GM12878 (cell line): ENCODE data around the gene BAG5. TPM values are rescaled to one million over a fixed set of nuclear protein-coding genes. Genes with fewer than 3 reads are reported as not detected.

Experiments
- ATAC-seq: fragments of 200-7000 bp; cut with Tn5 transposase; 3 replicates; pipeline ENCODE4 v1.9.1; 2020; ENCODE audit warnings: mild to moderate bottlenecking, moderate library complexity
- BruUV-seq: library from RNA; stranded (reverse); fragments of 400-500 nt; replicated peaks from 2 replicates; lab custom pipeline; 2021; lab: Mats Ljungman, UMichigan
- CTCF ChIA-PET: fragments of 300-600 bp; sonication (Branson Sonifier 250); formaldehyde crosslinking; extraction: SDS; loops from one replicate; lab custom pipeline; 2021; ENCODE audit warnings: inconsistent platforms; lab: Yijun Ruan, JAX
- POLR2A ChIA-PET: fragments of 350-600 bp; formaldehyde crosslinking; extraction: SDS; loops from one replicate; lab custom pipeline; 2021; ENCODE audit warnings: inconsistent platforms; lab: Charles Lee
- RAD21 ChIA-PET: fragments of 300-600 bp; sonication (Branson Sonifier 250); formaldehyde crosslinking; loops from one replicate; lab custom pipeline; 2023; ENCODE audit warnings: antibody characterized with exemption; ENCODE audit not compliant: unreplicated experiment; lab: Charles Lee
- SMC1A ChIA-PET: fragments of 300-600 bp; sonication (Branson Sonifier 250); formaldehyde crosslinking; loops from one replicate; lab custom pipeline; 2023; ENCODE audit not compliant: unreplicated experiment, uncharacterized antibody; lab: Charles Lee
- DNase-seq: peaks from one replicate; pipeline ENCODE4 v3.0.0-alpha.2; 2011; ENCODE audit warnings: low read depth, low spot score
- FAIRE-seq: peaks from 3 replicates; lab custom pipeline; 2011; peaks lifted over from hg19 to GRCh38; lab: Jason Lieb, UNC
- H2AFZ ChIP-seq: 2 replicates; pipeline ENCODE4 v1.6.0; 2011; ENCODE audit warnings: low read depth, low read length, control low read depth; ENCODE audit not compliant: control insufficient read depth
- H3K27ac ChIP-seq: 2 replicates; pipeline ENCODE4 v1.5.1; 2011; ENCODE audit warnings: control low read depth; ENCODE audit not compliant: control insufficient read depth, insufficient read depth
- H3K27me3 ChIP-seq, 2 experiments: replicated peaks in 1 of 2; 2 replicates each; pipeline versions ENCODE4 v1.6.0 to v1.6.1; 2011; ENCODE audit warnings: low read length in 1 of 2; ENCODE audit not compliant: control insufficient read depth in 2 of 2, insufficient read depth in 2 of 2
- H3K36me3 ChIP-seq, 2 experiments: 2 replicates each; pipeline ENCODE4 v1.5.1; 2011; ENCODE audit warnings: low read length in 1 of 2; ENCODE audit not compliant: control insufficient read depth in 2 of 2, insufficient read depth in 2 of 2
- H3K4me1 ChIP-seq: 2 replicates; pipeline ENCODE4 v1.6.1; 2011; ENCODE audit warnings: mild to moderate bottlenecking, low read length, moderate library complexity, mixed read lengths; ENCODE audit not compliant: control insufficient read depth, insufficient read depth
- H3K4me2 ChIP-seq: 2 replicates; pipeline ENCODE4 v1.6.0; 2011; ENCODE audit warnings: control low read depth; ENCODE audit not compliant: control insufficient read depth, insufficient read depth
- H3K4me3 ChIP-seq: fragments of 200-600 bp; sonication (generic); 2 replicates; pipeline ENCODE4 v1.5.1; 2016
- H3K79me2 ChIP-seq: 2 replicates; pipeline ENCODE4 v1.6.0; 2011; ENCODE audit warnings: low read length; ENCODE audit not compliant: control insufficient read depth, insufficient read depth
- H3K9ac ChIP-seq: 2 replicates; pipeline ENCODE4 v1.8.0; 2011; ENCODE audit warnings: low read length, control low read depth, mixed read lengths; ENCODE audit not compliant: control insufficient read depth, insufficient read depth
- H3K9me3 ChIP-seq: replicated peaks from 3 replicates; pipeline ENCODE4 v1.5.1; 2011; ENCODE audit warnings: mild to moderate bottlenecking, low read length; ENCODE audit not compliant: control insufficient read depth, insufficient read depth
- H4K20me1 ChIP-seq: 2 replicates; pipeline ENCODE4 v1.6.0; 2011; ENCODE audit not compliant: control insufficient read depth, insufficient read depth
- BACH1 ChIP-seq: fragments of 450-650 bp; IDR thresholded peaks from 2 replicates; pipeline ENCODE4 v1.6.1; 2017; ENCODE audit warnings: mild to moderate bottlenecking, borderline replicate concordance
- HDAC2 ChIP-seq: fragments of 200-600 bp; sonication (generic); IDR thresholded peaks from 2 replicates; pipeline ENCODE4 v1.6.1; 2017
- LARP7 ChIP-seq: fragments of 450-650 bp; IDR thresholded peaks from 2 replicates; pipeline ENCODE4 v1.6.1; 2017; ENCODE audit warnings: mild to moderate bottlenecking
- NFYA ChIP-seq: IDR thresholded peaks from 2 replicates; pipeline ENCODE4 v1.6.1; 2011; ENCODE audit warnings: low read depth, mild to moderate bottlenecking, low read length, improper control_type of control experiment, borderline replicate concordance
- POLR2AphosphoS2 ChIP-seq: IDR thresholded peaks from 2 replicates; pipeline ENCODE4 v1.6.1; 2011; ENCODE audit warnings: low read depth, mild to moderate bottlenecking, low read length, improper control_type of control experiment, moderate library complexity
- RB1 ChIP-seq: fragments of 450-650 bp; formaldehyde crosslinking; IDR thresholded peaks from 2 replicates; pipeline ENCODE4 v1.6.1; 2017; ENCODE audit warnings: mild to moderate bottlenecking, borderline replicate concordance
- RCOR1 ChIP-seq: conservative IDR thresholded peaks from 2 replicates; pipeline ENCODE4 v1.6.1; 2012; ENCODE audit warnings: low read depth, low read length, improper control_type of control experiment
- SPI1 ChIP-seq: IDR thresholded peaks from 2 replicates; pipeline ENCODE4 v1.6.1; 2011; ENCODE audit warnings: low read depth, mild to moderate bottlenecking, low read length, moderate library complexity, borderline replicate concordance; ENCODE audit not compliant: insufficient read depth
- ZBED1 ChIP-seq: IDR thresholded peaks from 2 replicates; pipeline ENCODE4 v1.6.1; 2016; ENCODE audit warnings: borderline replicate concordance
- ZSCAN29 ChIP-seq: fragments of 450-650 bp; IDR thresholded peaks from 2 replicates; pipeline ENCODE4 v1.6.1; 2017; ENCODE audit warnings: mild to moderate bottlenecking, moderate library complexity
- WGBS: methylation state at CpG from one replicate; pipeline ENCODE4 v1.1.6; 2016; ENCODE audit warnings: low lambda C conversion rate; ENCODE audit not compliant: insufficient replicate concordance, insufficient coverage; ENCODE audit errors: missing lambda C conversion rate; 5-methylcytosine and 5-hydroxymethylcytosine counted together
- in situ Hi-C: fragments of 300-500 bp; cut with MboI; formaldehyde crosslinking; loops from 9 replicates; pipeline ENCODE4 v1.14.3; 2018; ENCODE audit warnings: mixed read lengths
- intact Hi-C: fragments of 100-400 bp; cut with micrococcal nuclease; formaldehyde crosslinking; loops from one replicate; pipeline ENCODE4 v1.14.2; 2022; ENCODE audit not compliant: unreplicated experiment
- polyA plus RNA-seq, 11 experiments: library from polyadenylated mRNA; depleted of rRNA in 4 of 11; unstranded in 6 of 11; stranded (reverse) in 5 of 11; fragments of >200 nt; fragmentation: Nextera tagmentation in 4 of 11; fragmentation: Illumina TruSeq in 1 of 11; extraction: Ambion mirVana in 4 of 11; extraction: Trizol in 1 of 11; gene quantifications; 1 replicate in 1 of 11; 2 replicates in 10 of 11; pipeline versions ENCODE4 v1.2.1 to v1.2.3, GENCODE V29; 2011 to 2016; ENCODE audit warnings: inconsistent platforms in 2 of 11, missing spikeins in 2 of 11, low read depth in 1 of 11
- total RNA-seq, 4 experiments: library from RNA; depleted of rRNA in 3 of 4; stranded (reverse); fragments of >200 nt in 3 of 4; fragmentation: Illumina TruSeq in 1 of 4; extraction: Trizol in 1 of 4; gene quantifications; 2 replicates each; pipeline versions ENCODE4 v1.2.1 to v1.2.3, GENCODE V29; 2013 to 2021
- TF ChIP-seq, protein P1 (sequence below): fragments of 450-650 bp; formaldehyde crosslinking; IDR thresholded peaks from 2 replicates; pipeline ENCODE4 v1.5.0; 2022; ENCODE audit warnings: mild to moderate bottlenecking, missing genetic modification characterization
- TF ChIP-seq, protein P2 (sequence below): fragments of 450-650 bp; IDR thresholded peaks from 2 replicates; pipeline ENCODE4 v1.6.1; 2017; ENCODE audit warnings: mild to moderate bottlenecking, low read depth, inconsistent platforms; ENCODE audit not compliant: poor library complexity, severe bottlenecking
- TF ChIP-seq, protein P3 (sequence below), 3 experiments: IDR thresholded peaks in 2 of 3; conservative IDR thresholded peaks in 1 of 3; 2 replicates each; pipeline ENCODE4 v1.5.1; 2011; ENCODE audit warnings: low read depth in 3 of 3, low read length in 3 of 3, mild to moderate bottlenecking in 3 of 3, control low read depth in 2 of 3, moderate library complexity in 2 of 3, inconsistent platforms in 1 of 3, mixed read lengths in 1 of 3; ENCODE audit not compliant: control insufficient read depth in 2 of 3, insufficient read depth in 1 of 3; ENCODE audit errors: extremely low read depth in 1 of 3

BAG5 gene
- total and polyA plus RNA-seq, 10 of the 15 experiments (the other 5 are each of a cell fraction or from before 2014, with no cell fraction given) = 9.9 to 30.5 (median 20.1) TPM

DNA sequence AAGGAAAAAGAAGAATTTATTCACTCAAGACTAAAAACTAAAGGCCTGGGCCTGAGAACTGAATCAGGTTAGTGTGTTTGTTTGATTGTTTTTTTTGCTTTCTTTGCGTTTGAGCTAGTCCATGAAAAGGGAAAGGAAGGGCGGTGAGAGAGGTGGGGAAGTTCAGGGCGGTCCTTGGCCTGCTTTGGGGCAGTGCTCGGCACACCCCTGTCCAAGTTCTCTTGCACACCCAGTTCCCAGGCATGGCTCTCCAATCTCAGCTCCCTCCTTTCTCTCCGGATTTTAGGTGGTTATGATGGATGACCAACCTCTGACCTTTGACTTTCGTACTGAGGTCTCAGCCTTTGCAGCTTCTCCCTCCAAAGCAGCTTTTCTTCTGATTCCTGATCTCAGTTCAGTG is 11.6 kb upstream of the BAG5 start:
- ATAC-seq (no peak), FAIRE-seq (no peak), DNase-seq (no peak)
- H3K4me3 ChIP-seq = no peak overlapping the region
- H3K4me2 ChIP-seq = no peak overlapping the region
- SMC1A ChIA-PET = interaction anchor here (0.6 to 2.3 kb wide), 6 partner anchors 10 to 1074 kb away, joined by 3 to 8 read pairs (median 3); no protein-coding TSS in a partner anchor
- H2AFZ ChIP-seq = no peak overlapping the region
- H3K36me3 ChIP-seq = peaks cover 0 to 14% of the 10 kb centered on the region in 2 experiments; a peak in 3 of 4 replicates
- no peaks in the 10 kb centered on the region for H3K9me3 ChIP-seq
- in situ Hi-C loops (loop anchor here (5.0 kb wide), 1 partner anchor 108 kb away; no protein-coding TSS in a partner anchor), intact Hi-C loops (loop anchor here (10.0 kb wide), 1 partner anchor 341 kb away; no protein-coding TSS in a partner anchor)
- BruUV-seq = no TSS peak
- no peak overlapping the region for H3K9ac ChIP-seq
- no peak overlapping the region for H3K27ac ChIP-seq
- CTCF ChIA-PET = interaction anchor here (0.6 to 2.3 kb wide), 4 partner anchors 20 to 292 kb away, joined by 3 to 9 read pairs (median 3); no protein-coding TSS in a partner anchor
- H3K79me2 ChIP-seq = peaks cover 2% of the 10 kb centered on the region; the same call in 1 of the 2 replicates
- H4K20me1 ChIP-seq = no peaks in the 10 kb centered on the region
- RAD21 ChIA-PET = interaction anchor here (0.8 kb wide), 1 partner anchor 159 kb away, joined by 3 read pairs; no protein-coding TSS in a partner anchor
- H3K27me3 ChIP-seq = no peaks in the 10 kb centered on the region
- WGBS = 85% methylated on average over 6 of the region's 6 CpGs
- no peaks in the 10 kb centered on the region for H3K4me1 ChIP-seq
- POLR2A ChIA-PET = interaction anchor here (0.6 to 0.8 kb wide), 2 partner anchors 9 to 266 kb away, joined by 3 to 4 read pairs; no protein-coding TSS in a partner anchor
- no peak for TF ChIP-seq SPI1
- no peak for TF ChIP-seq LARP7
- no peak for TF ChIP-seq POLR2AphosphoS2
- TF ChIP-seq NFYA = no peak
- no peak for TF ChIP-seq HDAC2
- TF ChIP-seq, protein P1, sequence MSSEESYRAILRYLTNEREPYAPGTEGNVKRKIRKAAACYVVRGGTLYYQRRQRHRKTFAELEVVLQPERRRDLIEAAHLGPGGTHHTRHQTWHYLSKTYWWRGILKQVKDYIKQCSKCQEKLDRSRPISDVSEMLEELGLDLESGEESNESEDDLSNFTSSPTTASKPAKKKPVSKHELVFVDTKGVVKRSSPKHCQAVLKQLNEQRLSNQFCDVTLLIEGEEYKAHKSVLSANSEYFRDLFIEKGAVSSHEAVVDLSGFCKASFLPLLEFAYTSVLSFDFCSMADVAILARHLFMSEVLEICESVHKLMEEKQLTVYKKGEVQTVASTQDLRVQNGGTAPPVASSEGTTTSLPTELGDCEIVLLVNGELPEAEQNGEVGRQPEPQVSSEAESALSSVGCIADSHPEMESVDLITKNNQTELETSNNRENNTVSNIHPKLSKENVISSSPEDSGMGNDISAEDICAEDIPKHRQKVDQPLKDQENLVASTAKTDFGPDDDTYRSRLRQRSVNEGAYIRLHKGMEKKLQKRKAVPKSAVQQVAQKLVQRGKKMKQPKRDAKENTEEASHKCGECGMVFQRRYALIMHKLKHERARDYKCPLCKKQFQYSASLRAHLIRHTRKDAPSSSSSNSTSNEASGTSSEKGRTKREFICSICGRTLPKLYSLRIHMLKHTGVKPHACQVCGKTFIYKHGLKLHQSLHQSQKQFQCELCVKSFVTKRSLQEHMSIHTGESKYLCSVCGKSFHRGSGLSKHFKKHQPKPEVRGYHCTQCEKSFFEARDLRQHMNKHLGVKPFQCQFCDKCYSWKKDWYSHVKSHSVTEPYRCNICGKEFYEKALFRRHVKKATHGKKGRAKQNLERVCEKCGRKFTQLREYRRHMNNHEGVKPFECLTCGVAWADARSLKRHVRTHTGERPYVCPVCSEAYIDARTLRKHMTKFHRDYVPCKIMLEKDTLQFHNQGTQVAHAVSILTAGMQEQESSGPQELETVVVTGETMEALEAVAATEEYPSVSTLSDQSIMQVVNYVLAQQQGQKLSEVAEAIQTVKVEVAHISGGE (CRISPR knock-in tag) = no peak
- TF ChIP-seq ZBED1 = no peak
- TF ChIP-seq RCOR1 = no peak
- TF ChIP-seq, protein P2, sequence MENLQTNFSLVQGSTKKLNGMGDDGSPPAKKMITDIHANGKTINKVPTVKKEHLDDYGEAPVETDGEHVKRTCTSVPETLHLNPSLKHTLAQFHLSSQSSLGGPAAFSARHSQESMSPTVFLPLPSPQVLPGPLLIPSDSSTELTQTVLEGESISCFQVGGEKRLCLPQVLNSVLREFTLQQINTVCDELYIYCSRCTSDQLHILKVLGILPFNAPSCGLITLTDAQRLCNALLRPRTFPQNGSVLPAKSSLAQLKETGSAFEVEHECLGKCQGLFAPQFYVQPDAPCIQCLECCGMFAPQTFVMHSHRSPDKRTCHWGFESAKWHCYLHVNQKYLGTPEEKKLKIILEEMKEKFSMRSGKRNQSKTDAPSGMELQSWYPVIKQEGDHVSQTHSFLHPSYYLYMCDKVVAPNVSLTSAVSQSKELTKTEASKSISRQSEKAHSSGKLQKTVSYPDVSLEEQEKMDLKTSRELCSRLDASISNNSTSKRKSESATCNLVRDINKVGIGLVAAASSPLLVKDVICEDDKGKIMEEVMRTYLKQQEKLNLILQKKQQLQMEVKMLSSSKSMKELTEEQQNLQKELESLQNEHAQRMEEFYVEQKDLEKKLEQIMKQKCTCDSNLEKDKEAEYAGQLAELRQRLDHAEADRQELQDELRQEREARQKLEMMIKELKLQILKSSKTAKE = no peak
- no peak for TF ChIP-seq BACH1
- TF ChIP-seq ZSCAN29 = no peak
- TF ChIP-seq, protein P3, sequence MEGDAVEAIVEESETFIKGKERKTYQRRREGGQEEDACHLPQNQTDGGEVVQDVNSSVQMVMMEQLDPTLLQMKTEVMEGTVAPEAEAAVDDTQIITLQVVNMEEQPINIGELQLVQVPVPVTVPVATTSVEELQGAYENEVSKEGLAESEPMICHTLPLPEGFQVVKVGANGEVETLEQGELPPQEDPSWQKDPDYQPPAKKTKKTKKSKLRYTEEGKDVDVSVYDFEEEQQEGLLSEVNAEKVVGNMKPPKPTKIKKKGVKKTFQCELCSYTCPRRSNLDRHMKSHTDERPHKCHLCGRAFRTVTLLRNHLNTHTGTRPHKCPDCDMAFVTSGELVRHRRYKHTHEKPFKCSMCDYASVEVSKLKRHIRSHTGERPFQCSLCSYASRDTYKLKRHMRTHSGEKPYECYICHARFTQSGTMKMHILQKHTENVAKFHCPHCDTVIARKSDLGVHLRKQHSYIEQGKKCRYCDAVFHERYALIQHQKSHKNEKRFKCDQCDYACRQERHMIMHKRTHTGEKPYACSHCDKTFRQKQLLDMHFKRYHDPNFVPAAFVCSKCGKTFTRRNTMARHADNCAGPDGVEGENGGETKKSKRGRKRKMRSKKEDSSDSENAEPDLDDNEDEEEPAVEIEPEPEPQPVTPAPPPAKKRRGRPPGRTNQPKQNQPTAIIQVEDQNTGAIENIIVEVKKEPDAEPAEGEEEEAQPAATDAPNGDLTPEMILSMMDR (IDR thresholded peaks at IDR 0.05 in 2 of 3, conservative IDR thresholded peaks at IDR 0.05 in 1 of 3; ENCODE audit: control insufficient read depth in 2 of 3, extremely low read depth in 1 of 3, insufficient read depth in 1 of 3, low read depth in 3 of 3, low read length in 3 of 3) = no peak
- TF ChIP-seq RB1 = no peak
